Activated CD4-positive, alpha-beta memory T cell treated with anti-CD3 and anti-CD28 coated beads, Interleukin-2, amount 10 ng/mL, durations not matched to agents 7 days and 5 days (primary cell): ENCODE data around the gene CHMP4B. TPM values are rescaled to one million over a fixed set of nuclear protein-coding genes. Genes with fewer than 3 reads are reported as not detected.

Source experiments
- CTCF ChIA-PET: fragments of 350-600 bp; sonication (Branson Sonifier 250); formaldehyde crosslinking; loops from one replicate; lab custom pipeline; 2021; ENCODE audit warnings: antibody characterized with exemption, inconsistent platforms; lab: Charles Lee
- POLR2A ChIA-PET: fragments of 350-600 bp; sonication (Branson Sonifier 250); formaldehyde crosslinking; loops from one replicate; lab custom pipeline; 2021; ENCODE audit warnings: antibody characterized with exemption; lab: Charles Lee
- DNase-seq: peaks from one replicate; pipeline ENCODE4 v3.0.0-alpha.2; 2020
- H3K27ac Mint-ChIP-seq: one replicate; pipeline ENCODE4 v1.8.0; 2021; ENCODE audit warnings: mild to moderate bottlenecking, mixed read lengths
- H3K27me3 Mint-ChIP-seq: one replicate; pipeline ENCODE4 v1.8.0; 2021; ENCODE audit warnings: mixed read lengths
- H3K36me3 Mint-ChIP-seq: one replicate; pipeline ENCODE4 v1.8.0; 2021; ENCODE audit warnings: low read depth, mixed read lengths
- H3K4me1 Mint-ChIP-seq: one replicate; pipeline ENCODE4 v1.8.0; 2021; ENCODE audit warnings: mixed read lengths
- H3K4me3 Mint-ChIP-seq: one replicate; pipeline ENCODE4 v1.8.0; 2021; ENCODE audit warnings: mild to moderate bottlenecking, mixed read lengths
- H3K9me3 Mint-ChIP-seq: one replicate; pipeline ENCODE4 v1.8.0; 2021; ENCODE audit warnings: mixed read lengths
- total RNA-seq, 2 experiments: library from RNA; stranded (reverse); gene quantifications; one replicate each; pipeline ENCODE4 v1.2.3, GENCODE V29; 2021

The CHMP4B gene
- total RNA-seq, 2 experiments from 2014 or later: 86.7 to 86.9 TPM

DNA sequence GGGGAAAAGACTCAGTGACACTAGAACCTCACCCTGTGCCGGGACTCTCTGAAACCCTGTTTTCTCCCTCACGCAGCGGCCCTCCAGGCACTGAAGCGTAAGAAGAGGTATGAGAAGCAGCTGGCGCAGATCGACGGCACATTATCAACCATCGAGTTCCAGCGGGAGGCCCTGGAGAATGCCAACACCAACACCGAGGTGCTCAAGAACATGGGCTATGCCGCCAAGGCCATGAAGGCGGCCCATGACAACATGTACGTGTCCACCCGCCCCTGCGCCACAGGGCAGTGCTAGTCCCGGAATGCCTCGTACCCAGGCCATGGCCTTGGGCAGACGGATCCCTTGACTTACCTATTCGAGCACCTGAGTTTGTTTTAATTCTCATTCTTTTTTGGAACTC lies 37.2 kb downstream of the CHMP4B start:
- CTCF ChIA-PET: interaction anchor here (1.0 kb wide), 1 partner anchor 12 kb away, joined by 3 read pairs; no protein-coding TSS in a partner anchor
- no peak for DNase-seq
- peaks cover 51% of the 10 kb centered on the region for H3K36me3 Mint-ChIP-seq
- H3K4me1 Mint-ChIP-seq: peaks cover 65% of the 10 kb centered on the region
- H3K4me3 Mint-ChIP-seq: no peak overlapping the region
- H3K27me3 Mint-ChIP-seq: no peaks in the 10 kb centered on the region
- POLR2A ChIA-PET: interaction anchor here (3.0 kb wide), 1 partner anchor 11 kb away, joined by 12 read pairs; no protein-coding TSS in a partner anchor
- H3K27ac Mint-ChIP-seq: no peak overlapping the region
- H3K9me3 Mint-ChIP-seq: no peaks in the 10 kb centered on the region

DNA sequence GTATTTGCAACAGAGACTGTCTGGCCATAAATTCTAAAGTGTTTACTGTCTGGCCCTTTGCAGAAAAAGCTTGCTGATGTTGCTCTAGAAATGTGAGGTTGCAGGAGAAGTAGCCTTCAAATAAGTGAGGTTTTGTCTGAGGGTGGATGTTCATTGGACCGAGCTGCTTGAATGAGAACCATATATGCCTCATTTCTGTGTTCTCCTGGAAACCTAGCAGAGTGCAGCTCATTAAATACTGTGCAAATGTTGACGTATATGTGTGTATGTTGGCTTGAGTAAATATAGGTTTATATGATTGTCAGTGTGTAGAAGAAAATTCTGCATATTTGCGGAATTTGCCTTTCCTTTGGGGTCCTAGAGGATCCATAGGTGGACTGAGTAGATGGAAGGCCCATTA lies 39.0 kb downstream of the CHMP4B start:
- Mint-ChIP-seq H3K27me3 (no peaks in the 10 kb centered on the region), H3K36me3 (peaks cover 64% of the 10 kb centered on the region), H3K4me3 (no peak overlapping the region), H3K27ac (no peak overlapping the region), H3K4me1 (peaks cover 67% of the 10 kb centered on the region), H3K9me3 (no peaks in the 10 kb centered on the region)
- no peak for DNase-seq
- POLR2A ChIA-PET: interaction anchor here (0.7 to 3.0 kb wide), 3 partner anchors 9 to 38 kb away, joined by 3 to 12 read pairs (median 6); no protein-coding TSS in a partner anchor
- CTCF ChIA-PET: no interaction called here

DNA sequence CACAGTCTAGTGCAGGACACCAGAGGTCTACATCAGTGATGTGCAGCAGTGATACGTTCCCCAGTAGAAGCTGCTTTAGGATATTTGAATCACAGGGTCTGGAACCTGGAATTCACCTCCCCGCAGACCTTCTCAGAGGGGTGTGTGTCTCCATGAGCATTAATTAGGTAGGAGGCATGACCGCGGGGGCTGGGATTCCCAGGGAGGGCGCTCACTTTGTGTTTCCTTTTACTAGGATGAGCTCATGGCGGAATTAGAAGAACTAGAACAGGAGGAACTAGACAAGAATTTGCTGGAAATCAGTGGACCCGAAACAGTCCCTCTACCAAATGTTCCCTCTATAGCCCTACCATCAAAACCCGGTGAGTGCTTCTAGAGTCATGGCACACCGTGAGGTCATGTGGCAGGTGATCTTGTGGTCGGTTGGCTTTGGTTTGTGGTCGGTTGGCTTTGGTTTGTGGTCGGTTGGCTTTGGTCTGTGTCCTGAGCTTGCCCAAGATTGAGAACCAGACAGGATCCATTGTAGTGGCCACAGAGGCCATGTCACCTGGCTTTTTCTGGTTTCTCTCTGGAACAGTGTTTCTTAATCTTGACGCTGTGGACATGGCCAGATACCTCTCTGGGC lies 40.8 kb downstream of the CHMP4B start:
- Mint-ChIP-seq H3K4me3 (no peak overlapping the region), H3K36me3 (peaks cover 75% of the 10 kb centered on the region), H3K4me1 (peaks cover 56% of the 10 kb centered on the region), H3K27ac (no peak overlapping the region), H3K27me3 (no peaks in the 10 kb centered on the region), H3K9me3 (no peaks in the 10 kb centered on the region)
- ChIA-PET POLR2A (interaction anchor here (0.5 to 1.7 kb wide), 4 partner anchors 38 to 260 kb away, joined by 3 to 6 read pairs (median 3); partner anchors contain the start of genes CHMP4B and EIF2S2), CTCF (interaction anchor here (1.3 to 1.4 kb wide), 2 partner anchors 60 to 63 kb away, joined by 3 to 7 read pairs; no protein-coding TSS in a partner anchor)
- no peak for DNase-seq

DNA sequence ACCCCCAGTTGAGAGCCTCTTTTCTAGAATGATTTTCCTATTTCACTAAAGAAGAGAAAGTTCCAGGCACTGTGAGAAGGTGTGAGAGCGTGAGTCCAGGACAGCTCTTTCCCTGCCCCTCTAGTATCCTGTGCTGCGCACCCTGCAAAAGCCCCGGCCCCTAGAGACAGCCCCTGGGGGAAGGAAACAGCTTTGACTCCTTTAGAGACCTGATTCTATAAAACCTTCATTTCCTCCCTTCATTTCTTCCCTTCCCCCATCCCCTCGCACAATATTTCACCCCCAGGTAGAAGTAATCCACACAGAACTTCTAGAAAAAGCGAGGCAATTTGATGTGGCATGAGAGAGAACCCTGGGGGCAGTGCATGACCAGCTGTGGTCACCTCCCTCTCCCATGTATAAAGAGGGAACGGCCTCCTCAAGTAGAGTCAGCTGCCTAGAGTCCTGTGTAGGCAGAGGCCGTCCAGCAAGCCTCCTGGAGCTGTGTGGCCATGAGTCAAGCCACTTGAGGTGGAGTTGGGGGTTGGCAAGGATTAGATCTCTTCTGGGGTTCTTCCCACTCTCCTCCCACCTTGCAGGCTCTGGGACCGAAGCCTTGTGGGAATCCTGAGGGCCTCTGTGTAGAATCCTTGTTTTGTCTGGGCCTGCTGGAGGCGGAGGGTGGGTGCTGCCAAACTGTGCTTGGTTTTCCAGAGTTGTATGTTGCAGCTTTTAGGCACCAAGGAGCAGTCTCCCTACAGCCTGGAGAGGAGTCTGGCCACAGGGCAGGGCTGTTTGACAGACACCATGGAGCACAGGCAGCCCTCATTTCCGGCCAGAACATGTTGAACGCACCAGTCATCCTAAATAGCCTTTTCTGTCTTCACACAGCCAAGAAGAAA lies 41.7 kb downstream of the CHMP4B start:
- no peaks in the 10 kb centered on the region for H3K9me3 Mint-ChIP-seq
- H3K4me3 Mint-ChIP-seq: no peak overlapping the region
- H3K27me3 Mint-ChIP-seq: no peaks in the 10 kb centered on the region
- peak overlapping the region; percentile 70 for H3K27ac Mint-ChIP-seq
- ChIA-PET POLR2A (interaction anchor here (1.3 kb wide), 1 partner anchor 259 kb away, joined by 3 read pairs; the partner anchor contains the start of gene EIF2S2), CTCF (interaction anchor here (1.9 to 2.6 kb wide), 2 partner anchors 10 to 61 kb away, joined by 6 to 8 read pairs; no protein-coding TSS in a partner anchor)
- H3K36me3 Mint-ChIP-seq: peaks cover 76% of the 10 kb centered on the region
- H3K4me1 Mint-ChIP-seq: peaks cover 57% of the 10 kb centered on the region
- DNase-seq: no peak

DNA sequence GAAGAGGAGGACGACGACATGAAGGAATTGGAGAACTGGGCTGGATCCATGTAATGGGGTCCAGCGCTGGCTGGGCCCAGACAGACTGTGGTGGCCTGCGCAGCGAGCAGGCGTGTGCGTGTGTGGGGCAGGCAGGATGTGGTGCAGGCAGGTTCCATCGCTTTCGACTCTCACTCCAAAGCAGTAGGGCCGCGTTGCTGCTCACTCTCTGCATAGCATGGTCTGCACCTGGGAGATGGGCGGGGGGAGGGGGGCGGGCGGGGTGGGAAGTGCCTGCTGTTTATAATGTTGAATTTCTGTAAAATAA lies 42.3 kb downstream of the CHMP4B start:
- peak; percentile 55 for DNase-seq
- H3K27me3 Mint-ChIP-seq: no peaks in the 10 kb centered on the region
- CTCF ChIA-PET: interaction anchor here (1.3 to 2.6 kb wide), 3 partner anchors 10 to 121 kb away, joined by 4 to 8 read pairs (median 6); no protein-coding TSS in a partner anchor
- no peaks in the 10 kb centered on the region for H3K9me3 Mint-ChIP-seq
- POLR2A ChIA-PET: no interaction called here
- H3K4me1 Mint-ChIP-seq: peaks cover 61% of the 10 kb centered on the region
- peak overlapping the region; percentile 72 for H3K27ac Mint-ChIP-seq
- H3K4me3 Mint-ChIP-seq: no peak overlapping the region
- peaks cover 82% of the 10 kb centered on the region for H3K36me3 Mint-ChIP-seq

DNA sequence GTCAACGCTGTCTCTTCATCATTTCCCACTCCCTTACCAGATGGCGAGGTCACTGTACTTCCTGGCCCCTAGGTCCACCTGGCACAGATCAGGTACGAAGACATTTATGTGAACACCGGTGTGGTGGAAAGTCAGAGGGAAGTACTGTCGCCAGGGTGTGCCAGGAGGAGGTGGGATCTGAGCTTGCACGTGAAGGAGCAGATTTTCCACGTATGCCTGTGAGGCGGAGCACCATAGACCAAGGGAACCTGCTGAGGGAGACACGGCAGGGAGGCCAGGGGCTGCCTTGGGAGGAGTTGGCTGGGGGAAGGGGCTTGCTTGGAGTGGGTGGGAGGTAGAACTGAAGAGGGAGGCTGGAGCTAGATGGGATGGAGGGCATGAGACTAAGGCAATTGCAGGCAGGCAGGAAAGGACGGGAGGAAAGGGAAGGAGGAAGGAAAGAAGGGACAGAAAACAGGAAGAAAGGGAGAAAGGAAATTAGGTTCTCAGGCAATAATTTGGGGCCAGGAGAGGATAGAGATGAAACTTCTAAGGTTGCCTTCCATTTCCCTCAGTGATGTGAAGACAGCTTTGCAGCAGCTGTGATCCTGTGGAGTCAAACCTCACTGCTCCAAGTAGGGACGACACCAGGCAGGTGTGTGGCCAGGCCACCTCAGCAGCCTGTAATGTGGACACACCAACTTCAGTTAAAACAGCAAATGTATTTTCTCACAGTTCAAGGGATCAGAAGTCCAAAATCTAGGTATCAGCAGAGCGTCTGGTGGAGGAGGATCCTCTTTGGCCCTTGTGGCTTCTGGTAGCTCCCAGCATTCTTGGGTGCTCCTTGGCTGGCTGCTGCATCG lies 46.8 kb downstream of the CHMP4B start:
- Mint-ChIP-seq H3K4me1 (peaks cover 59% of the 10 kb centered on the region), H3K9me3 (no peaks in the 10 kb centered on the region), H3K4me3 (no peak overlapping the region), H3K27me3 (no peaks in the 10 kb centered on the region), H3K36me3 (peaks cover 54% of the 10 kb centered on the region), H3K27ac (peak overlapping the region; percentile 88)
- CTCF ChIA-PET: interaction anchor here (1.1 to 1.5 kb wide), 4 partner anchors 13 to 135 kb away, joined by 3 to 6 read pairs (median 4); partner anchors contain the start of gene CHMP4B
- DNase-seq: no peak
- POLR2A ChIA-PET: interaction anchor here (0.8 to 2.2 kb wide), 7 partner anchors 8 to 254 kb away, joined by 3 to 15 read pairs (median 9); partner anchors contain the start of genes EIF2S2, PXMP4, RALY and ZNF341

DNA sequence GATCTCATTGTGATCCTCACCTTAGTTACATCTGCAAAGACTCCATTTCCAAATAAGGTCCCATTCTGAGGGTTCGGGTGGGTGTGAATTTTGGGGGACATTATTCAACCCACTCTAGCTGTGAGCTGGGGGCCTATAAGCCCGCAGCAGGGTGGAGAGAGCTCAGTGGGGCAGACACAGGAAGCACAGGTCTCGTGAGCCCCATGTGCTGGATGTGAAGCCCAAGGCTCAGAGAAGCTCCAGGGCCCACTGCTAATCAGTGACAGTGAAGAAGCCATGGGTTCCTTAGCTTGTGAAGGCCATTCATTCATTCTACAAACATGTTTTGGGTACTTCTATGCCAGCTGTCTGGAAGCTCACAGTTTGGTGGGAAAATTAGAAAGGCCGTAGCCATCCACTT lies 47.5 kb downstream of the CHMP4B start:
- peak; percentile 20 for DNase-seq
- no peaks in the 10 kb centered on the region for H3K27me3 Mint-ChIP-seq
- H3K36me3 Mint-ChIP-seq: peaks cover 48% of the 10 kb centered on the region
- ChIA-PET CTCF (interaction anchor here (1.0 to 1.5 kb wide), 7 partner anchors 13 to 134 kb away, joined by 3 to 6 read pairs (median 5); partner anchors contain the start of gene CHMP4B), POLR2A (interaction anchor here (1.1 to 2.2 kb wide), 10 partner anchors 9 to 253 kb away, joined by 3 to 15 read pairs (median 6); partner anchors contain the start of genes CHMP4B, EIF2S2, PXMP4 and RALY)
- H3K4me3 Mint-ChIP-seq: no peak overlapping the region
- no peaks in the 10 kb centered on the region for H3K9me3 Mint-ChIP-seq
- H3K27ac Mint-ChIP-seq: peak overlapping the region; percentile 88
- peaks cover 53% of the 10 kb centered on the region for H3K4me1 Mint-ChIP-seq

DNA sequence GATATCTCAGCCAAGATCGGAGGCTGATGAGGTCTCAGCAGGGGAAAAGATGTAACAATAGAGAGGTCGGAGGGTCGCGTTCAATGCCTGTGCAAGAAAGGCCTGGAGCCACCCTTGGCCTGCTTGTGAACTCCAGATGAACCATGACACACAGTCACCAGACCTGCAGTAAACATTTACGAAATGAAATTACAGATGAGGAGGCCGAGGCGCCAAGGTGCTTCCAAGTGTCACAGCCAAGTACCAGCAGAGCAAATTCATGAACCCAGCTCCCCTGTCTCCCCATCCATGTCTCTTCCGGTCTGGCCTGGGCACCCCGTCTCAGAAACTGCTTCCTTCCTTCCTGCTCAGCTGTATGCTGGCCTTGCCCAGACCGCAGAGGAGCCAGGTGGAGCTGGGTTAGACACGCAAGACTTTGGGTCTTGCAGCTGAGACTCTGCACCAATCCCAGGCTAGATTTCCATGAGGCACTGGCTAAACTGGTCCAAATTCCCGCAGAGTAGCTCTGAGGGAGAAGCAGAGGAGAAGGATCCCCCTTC lies 48.1 kb downstream of the CHMP4B start:
- H3K4me3 Mint-ChIP-seq: peak overlapping the region; percentile 28
- H3K36me3 Mint-ChIP-seq: peaks cover 43% of the 10 kb centered on the region
- peak overlapping the region; percentile 88 for H3K27ac Mint-ChIP-seq
- CTCF ChIA-PET: interaction anchor here (1.0 to 1.5 kb wide), 6 partner anchors 14 to 134 kb away, joined by 3 to 6 read pairs (median 5); partner anchors contain the start of gene CHMP4B
- DNase-seq: peak; percentile 79
- no peaks in the 10 kb centered on the region for H3K9me3 Mint-ChIP-seq
- H3K4me1 Mint-ChIP-seq: peaks cover 47% of the 10 kb centered on the region
- H3K27me3 Mint-ChIP-seq: no peaks in the 10 kb centered on the region
- POLR2A ChIA-PET: interaction anchor here (1.0 to 2.2 kb wide), 11 partner anchors 10 to 253 kb away, joined by 3 to 15 read pairs (median 6); partner anchors contain the start of genes CHMP4B, EIF2S2, PXMP4 and RALY

DNA sequence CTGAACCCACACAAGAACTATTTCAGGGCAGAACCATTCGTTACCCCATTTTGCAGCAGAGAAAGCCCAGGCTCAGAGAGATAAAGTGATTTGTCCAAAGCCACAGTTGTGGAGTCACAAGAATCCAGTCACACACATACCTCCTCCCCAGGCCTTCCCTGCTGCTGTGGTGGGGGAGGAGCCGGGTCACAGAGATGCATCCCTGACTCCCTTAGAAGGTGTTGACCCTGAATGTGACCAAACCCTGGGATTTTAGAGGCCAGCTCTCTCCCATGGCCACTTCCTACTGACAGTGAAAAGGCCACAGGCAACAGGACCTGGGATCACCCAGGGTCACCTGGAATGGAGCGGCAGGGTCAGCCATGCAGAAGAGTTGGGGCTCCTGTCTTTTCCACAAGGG lies 48.6 kb downstream of the CHMP4B start:
- H3K27ac Mint-ChIP-seq: peak overlapping the region; percentile 88
- POLR2A ChIA-PET: interaction anchor here (1.0 to 2.2 kb wide), 11 partner anchors 10 to 252 kb away, joined by 3 to 15 read pairs (median 6); partner anchors contain the start of genes CHMP4B, EIF2S2, PXMP4 and RALY

DNA sequence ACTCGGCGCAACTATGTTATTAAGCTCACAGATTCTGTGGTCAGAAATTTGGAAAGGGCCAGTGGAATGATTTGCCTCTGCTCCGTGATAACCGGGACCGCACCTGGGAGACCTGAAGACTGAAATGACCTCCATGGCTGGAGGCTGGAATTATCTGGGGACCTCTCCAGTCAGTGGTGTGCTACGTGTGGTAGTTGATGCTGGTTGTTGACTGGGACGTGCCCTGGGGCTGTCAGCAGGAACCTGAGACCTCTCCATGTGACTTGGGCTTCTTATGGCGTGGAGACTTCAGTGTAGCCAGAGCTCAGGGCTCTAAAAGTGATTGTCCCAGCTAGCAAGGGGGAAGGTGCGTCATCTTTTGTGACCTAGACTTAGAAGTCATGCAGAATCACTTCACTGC lies 50.3 kb downstream of the CHMP4B start:
- CTCF ChIA-PET: interaction anchor here (0.5 to 2.4 kb wide), 9 partner anchors 13 to 208 kb away, joined by 3 to 17 read pairs (median 3); no protein-coding TSS in a partner anchor
- H3K4me1 Mint-ChIP-seq: peaks cover 41% of the 10 kb centered on the region
- no peaks in the 10 kb centered on the region for H3K27me3 Mint-ChIP-seq
- DNase-seq: no peak
- POLR2A ChIA-PET: interaction anchor here (0.6 to 1.6 kb wide), 2 partner anchors 251 to 1043 kb away, joined by 3 to 5 read pairs; partner anchors contain the start of gene EIF2S2
- no peaks in the 10 kb centered on the region for H3K9me3 Mint-ChIP-seq
- peaks cover 28% of the 10 kb centered on the region for H3K36me3 Mint-ChIP-seq
- no peak overlapping the region for H3K4me3 Mint-ChIP-seq
- H3K27ac Mint-ChIP-seq: no peak overlapping the region

More for the DNA sequence above, 48.6 kb downstream of the CHMP4B start:
- Mint-ChIP-seq H3K4me1 (peaks cover 42% of the 10 kb centered on the region), H3K9me3 (no peaks in the 10 kb centered on the region), H3K36me3 (peaks cover 38% of the 10 kb centered on the region), H3K4me3 (peak overlapping the region; percentile 28), H3K27me3 (no peaks in the 10 kb centered on the region)
- CTCF ChIA-PET: interaction anchor here (1.0 to 1.5 kb wide), 3 partner anchors 47 to 56 kb away, joined by 4 to 6 read pairs (median 6); partner anchors contain the start of gene CHMP4B
- DNase-seq: no peak

DNA sequence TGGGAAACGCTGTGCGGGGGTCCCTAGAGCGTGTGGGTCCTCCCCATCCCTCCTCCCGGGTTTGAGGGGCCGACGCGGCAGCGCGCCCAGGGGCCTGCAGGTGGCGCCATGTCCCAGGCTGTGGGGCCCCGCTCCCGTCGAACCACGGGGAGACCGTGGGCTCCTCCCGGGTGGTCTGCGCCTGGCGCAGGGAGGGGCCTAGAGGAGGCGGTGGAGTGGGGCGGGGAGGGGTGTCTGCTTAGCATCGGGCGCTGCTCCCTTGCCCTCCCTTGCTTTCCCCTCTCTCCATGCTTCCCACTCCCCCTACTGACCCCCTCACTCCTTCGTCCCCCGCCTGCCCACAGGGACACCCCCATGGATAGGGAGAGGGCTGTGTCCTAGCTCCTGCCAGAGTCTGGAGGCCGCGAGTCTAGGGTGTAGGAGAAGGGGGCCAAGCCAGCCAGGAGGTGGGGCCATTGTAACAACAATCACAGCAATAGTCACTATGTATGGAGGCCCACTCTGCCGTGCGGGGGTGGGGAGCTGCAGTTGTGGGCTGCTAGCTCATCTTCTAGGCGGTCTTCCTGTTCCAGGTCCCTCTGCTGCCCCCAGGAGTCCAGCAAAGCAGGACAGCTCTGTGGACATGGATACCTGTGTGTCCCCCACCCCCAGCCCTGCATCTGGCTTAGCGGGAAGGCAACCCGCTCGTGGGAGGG lies 51.7 kb downstream of the CHMP4B start:
- no peak overlapping the region for H3K4me3 Mint-ChIP-seq
- no peaks in the 10 kb centered on the region for H3K9me3 Mint-ChIP-seq
- ChIA-PET CTCF (interaction anchor here (0.6 to 2.4 kb wide), 10 partner anchors 9 to 406 kb away, joined by 3 to 17 read pairs (median 3); partner anchors contain the start of gene RALY), POLR2A (no interaction called here)
- no peaks in the 10 kb centered on the region for H3K27me3 Mint-ChIP-seq
- H3K4me1 Mint-ChIP-seq: peaks cover 28% of the 10 kb centered on the region
- H3K27ac Mint-ChIP-seq: no peak overlapping the region
- H3K36me3 Mint-ChIP-seq: peaks cover 16% of the 10 kb centered on the region
- peak; percentile 58 for DNase-seq
